Dedifferentiated amniotic fluid mesenchymal stem cell (primary cell): Measurements from ENCODE around the gene SCP2.

Experiments used
- DNase-seq: peaks from one replicate; pipeline ENCODE4 v3.0.0-alpha.2; 2016; ENCODE audit errors: extremely low spot score

SCP2 gene

GRCh38 chr1:53067886-53068285, 140.8 kb downstream of the SCP2 start:
- DNase-seq: no peak

GRCh38 chr1:53068314-53069099, 141.4 kb downstream of the SCP2 start:
- no peak for DNase-seq

- no peak for DNase-seq
Observed at GRCh38 chr1:53069265-53069662, 142.2 kb downstream of the SCP2 start.

GRCh38 chr1:53069663-53070327, 142.7 kb downstream of the SCP2 start:
- no peak for DNase-seq

GRCh38 chr1:53070621-53071020, 143.5 kb downstream of the SCP2 start:
- no peak for DNase-seq

- no peak for DNase-seq
Observed at GRCh38 chr1:53071167-53071865, 144.2 kb downstream of the SCP2 start.

GRCh38 chr1:53071915-53072314, 144.8 kb downstream of the SCP2 start:
- DNase-seq: no peak

- no peak for DNase-seq
Observed at GRCh38 chr1:53073287-53073686, 146.2 kb downstream of the SCP2 start.

GRCh38 chr1:53073868-53074311, 146.8 kb downstream of the SCP2 start:
- no peak for DNase-seq

GRCh38 chr1:53074313-53075154, 147.5 kb downstream of the SCP2 start:
- no peak for DNase-seq

GRCh38 chr1:53075206-53075605, 148.1 kb downstream of the SCP2 start:
- DNase-seq: no peak

GRCh38 chr1:53075761-53076163, 148.7 kb downstream of the SCP2 start:
- DNase-seq: no peak

- DNase-seq: no peak
Observed at GRCh38 chr1:53076165-53076564, 149.1 kb downstream of the SCP2 start.

GRCh38 chr1:53076721-53077598, 149.9 kb downstream of the SCP2 start:
- no peak for DNase-seq

GRCh38 chr1:53077599-53077965, 150.5 kb downstream of the SCP2 start:
- DNase-seq: no peak

- DNase-seq: no peak
Observed at GRCh38 chr1:53078333-53079101, 151.4 kb downstream of the SCP2 start.

- no peak for DNase-seq
Observed at GRCh38 chr1:53079251-53079650, 152.2 kb downstream of the SCP2 start.

- no peak for DNase-seq
Observed at GRCh38 chr1:53080041-53080440, 153.0 kb downstream of the SCP2 start.

- DNase-seq: no peak
Observed at GRCh38 chr1:53080769-53081168, 153.7 kb downstream of the SCP2 start.
